AG09319 (cell line): ENCODE measurements around the gene ANXA4.

Experiments
- DNase-seq: peaks from one replicate; pipeline ENCODE4 v3.0.0-alpha.2; 2010; ENCODE audit warnings: low read depth; ENCODE audit errors: extremely low read depth
- CTCF ChIP-seq: IDR thresholded peaks from 2 replicates; pipeline ENCODE4 v1.5.1; 2011; ENCODE audit warnings: low read depth, mild to moderate bottlenecking, inconsistent platforms, low read length, moderate library complexity

Gene ANXA4

GRCh38 chr2:69767034-69767433, 25.1 kb downstream of the ANXA4 start:
- DNase-seq: peak; percentile 85

GRCh38 chr2:69768235-69768634, 26.3 kb downstream of the ANXA4 start:
- TF ChIP-seq CTCF: no peak

More at GRCh38 chr2:69767034-69767433, 25.1 kb downstream of the ANXA4 start:
- peak; percentile 52 for TF ChIP-seq CTCF

GRCh38 chr2:69768789-69769188, 26.9 kb downstream of the ANXA4 start:
- DNase-seq: no peak
- no peak for TF ChIP-seq CTCF

More at GRCh38 chr2:69768235-69768634, 26.3 kb downstream of the ANXA4 start:
- no peak for DNase-seq

GRCh38 chr2:69769272-69769671, 27.3 kb downstream of the ANXA4 start:
- no peak for DNase-seq
- no peak for TF ChIP-seq CTCF

- peak; percentile 61 for DNase-seq
- TF ChIP-seq CTCF: no peak
Observed at GRCh38 chr2:69770193-69770702, 28.3 kb downstream of the ANXA4 start.

GRCh38 chr2:69770747-69771146, 28.8 kb downstream of the ANXA4 start:
- no peak for TF ChIP-seq CTCF
- no peak for DNase-seq

- no peak for DNase-seq
- no peak for TF ChIP-seq CTCF
Observed at GRCh38 chr2:69771461-69771860, 29.5 kb downstream of the ANXA4 start.
